HG03139 (cell line): ENCODE data around the gene SMIM1.

Source experiments
- ATAC-seq: cut with Tn5 transposase; IDR thresholded peaks from one replicate; pipeline ENCODE4 v1.9.1; 2021; ENCODE audit not compliant: unreplicated experiment

Gene SMIM1

GRCh38 chr1:3753656-3754454, 18.7 kb upstream of the SMIM1 start:
- no peak for ATAC-seq

GRCh38 chr1:3756394-3756793, 16.2 kb upstream of the SMIM1 start:
- ATAC-seq: no peak

GRCh38 chr1:3759164-3759563, 13.4 kb upstream of the SMIM1 start:
- ATAC-seq: no peak

- ATAC-seq: no peak
Observed at GRCh38 chr1:3759796-3760195, 12.8 kb upstream of the SMIM1 start.

- ATAC-seq: no peak
Observed at GRCh38 chr1:3761296-3762010, 11.1 kb upstream of the SMIM1 start.

- ATAC-seq: no peak
Observed at GRCh38 chr1:3762151-3762872, 10.2 kb upstream of the SMIM1 start.

- ATAC-seq: no peak
Observed at GRCh38 chr1:3762873-3763228, 9.7 kb upstream of the SMIM1 start.

GRCh38 chr1:3763351-3764125, 9.0 kb upstream of the SMIM1 start:
- no peak for ATAC-seq

- ATAC-seq: no peak
Observed at GRCh38 chr1:3767328-3767925, 5.1 kb upstream of the SMIM1 start.

GRCh38 chr1:3768811-3769390, 3.6 kb upstream of the SMIM1 start:
- no peak for ATAC-seq

GRCh38 chr1:3770047-3770765, 2.3 kb upstream of the SMIM1 start:
- no peak for ATAC-seq

- no peak for ATAC-seq
Observed at GRCh38 chr1:3771108-3772026, 1.2 kb upstream of the SMIM1 start.

- ATAC-seq: peak; percentile 65
Observed at GRCh38 chr1:3772027-3772714, 378 bp upstream of the SMIM1 start.

- no peak for ATAC-seq
Observed at GRCh38 chr1:3773572-3774275, 1.2 kb downstream of the SMIM1 start.

GRCh38 chr1:3774276-3774945, 1.9 kb downstream of the SMIM1 start:
- no peak for ATAC-seq

- ATAC-seq: no peak
Observed at GRCh38 chr1:3774946-3775489, 2.5 kb downstream of the SMIM1 start.
